ES-I3 (cell line): ENCODE data around the gene TMEM87A.
"Not testable (repeated sequence)": the region's sequence is repeated elsewhere in the genome, so short reads cannot be mapped to it uniquely, and the experiment has no call there.

Experiments
- H3K36me3 ChIP-seq: 2 replicates; pipeline ENCODE4 v1.6.1; 2013; ENCODE audit warnings: mild to moderate bottlenecking, low read length, control low read depth, moderate library complexity; ENCODE audit not compliant: insufficient read depth
- H3K4me1 ChIP-seq: 2 replicates; pipeline ENCODE4 v1.6.1; 2013; ENCODE audit warnings: mild to moderate bottlenecking, control low read depth, low read length; ENCODE audit not compliant: insufficient read depth
- H3K9ac ChIP-seq: 2 replicates; pipeline ENCODE4 v1.6.1; 2013; ENCODE audit warnings: low read depth, mild to moderate bottlenecking, low read length, moderate library complexity
- H3K9me3 ChIP-seq: 2 replicates; pipeline ENCODE4 v1.6.1; 2013; ENCODE audit warnings: mild to moderate bottlenecking, low read length, moderate library complexity; ENCODE audit not compliant: control insufficient read depth, insufficient read depth

TMEM87A gene, protein sequence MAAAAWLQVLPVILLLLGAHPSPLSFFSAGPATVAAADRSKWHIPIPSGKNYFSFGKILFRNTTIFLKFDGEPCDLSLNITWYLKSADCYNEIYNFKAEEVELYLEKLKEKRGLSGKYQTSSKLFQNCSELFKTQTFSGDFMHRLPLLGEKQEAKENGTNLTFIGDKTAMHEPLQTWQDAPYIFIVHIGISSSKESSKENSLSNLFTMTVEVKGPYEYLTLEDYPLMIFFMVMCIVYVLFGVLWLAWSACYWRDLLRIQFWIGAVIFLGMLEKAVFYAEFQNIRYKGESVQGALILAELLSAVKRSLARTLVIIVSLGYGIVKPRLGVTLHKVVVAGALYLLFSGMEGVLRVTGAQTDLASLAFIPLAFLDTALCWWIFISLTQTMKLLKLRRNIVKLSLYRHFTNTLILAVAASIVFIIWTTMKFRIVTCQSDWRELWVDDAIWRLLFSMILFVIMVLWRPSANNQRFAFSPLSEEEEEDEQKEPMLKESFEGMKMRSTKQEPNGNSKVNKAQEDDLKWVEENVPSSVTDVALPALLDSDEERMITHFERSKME

DNA sequence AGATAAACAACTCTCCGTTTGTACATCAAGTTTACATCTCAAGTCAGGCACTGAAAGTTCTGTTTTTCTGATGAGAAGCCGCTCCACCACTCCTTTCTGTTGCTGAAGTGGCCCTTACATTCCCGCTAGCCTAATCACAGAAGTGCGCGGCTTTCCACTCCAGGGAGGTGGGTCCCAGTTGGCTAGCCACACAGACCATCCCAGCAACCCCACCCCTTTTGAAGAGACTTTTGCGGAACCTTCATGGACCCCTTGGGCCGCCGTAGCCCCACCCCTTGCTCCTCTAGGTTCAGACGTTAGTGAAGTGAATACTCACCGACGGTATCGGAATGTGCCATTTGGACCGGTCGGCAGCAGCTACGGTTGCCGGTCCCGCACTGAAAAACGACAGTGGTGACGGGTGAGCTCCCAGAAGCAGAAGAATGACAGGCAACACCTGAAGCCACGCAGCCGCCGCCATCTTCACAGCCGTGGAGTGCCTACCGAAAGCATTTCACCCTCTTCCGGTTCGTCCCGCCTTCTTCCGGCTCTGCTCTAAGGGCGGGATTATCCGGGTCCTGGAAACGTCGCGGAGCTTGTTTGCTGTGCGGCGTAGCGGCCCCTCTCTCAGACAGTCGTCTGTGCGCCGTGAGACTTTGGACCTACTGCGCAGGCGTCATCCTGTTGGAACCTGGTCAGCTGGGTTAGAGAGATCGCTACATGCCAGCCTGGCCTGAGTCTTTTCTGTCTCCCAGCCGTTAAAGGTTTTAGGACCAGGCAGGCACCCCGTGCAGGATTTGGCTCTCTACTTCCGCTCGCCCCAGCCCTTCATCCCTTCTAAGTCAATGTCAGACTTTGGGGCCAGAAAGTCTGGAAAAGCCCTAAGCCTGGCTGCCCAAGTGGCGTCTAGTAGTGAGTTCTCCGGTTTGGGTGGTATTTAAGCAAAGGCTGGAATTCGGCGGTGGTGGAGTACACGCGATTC lies at the start of gene TMEM87A, which contains the start of gene GANC:
TMEM87A (minus strand) TSS at position 495 of the 961 bp plus-strand sequence; CDS start at position 460, 35 bp downstream.
GANC (plus strand) TSS at position 263 of the 961 bp plus-strand sequence. CDS start 1,281 bp downstream, outside the sequence.
- no peaks in the 10 kb centered on the region for H3K36me3 ChIP-seq
- H3K4me1 ChIP-seq = peaks cover 9% of the 10 kb centered on the region
- peak within 1 kb of the TSS; percentile 90 for H3K9ac ChIP-seq
- H3K9me3 ChIP-seq = no peaks in the 10 kb centered on the region

DNA sequence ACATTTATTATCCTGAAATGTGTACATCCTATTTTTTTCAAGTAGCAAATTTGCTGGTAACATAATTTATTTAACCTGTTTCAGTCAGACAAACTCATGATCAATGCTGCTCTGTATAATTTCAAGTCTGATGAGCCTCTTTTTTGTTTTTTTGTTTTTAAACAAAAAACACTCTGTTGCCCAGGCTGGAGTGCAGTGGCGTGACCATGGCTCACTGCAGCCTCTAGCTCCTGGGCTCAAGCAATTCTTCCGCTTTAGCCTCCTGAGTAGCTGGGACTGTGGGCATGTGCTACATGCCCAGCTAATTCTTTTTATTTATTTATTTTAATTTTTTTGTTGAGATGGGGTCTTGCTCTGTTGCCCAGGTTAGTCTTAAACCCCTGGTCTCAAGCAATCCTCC lies 46.0 kb upstream of the TMEM87A start:
- Histone ChIP-seq H3K9ac (no peak overlapping the region), H3K9me3 (no peaks in the 10 kb centered on the region), H3K4me1 (no peaks in the 10 kb centered on the region), H3K36me3 (no peaks in the 10 kb centered on the region)

DNA sequence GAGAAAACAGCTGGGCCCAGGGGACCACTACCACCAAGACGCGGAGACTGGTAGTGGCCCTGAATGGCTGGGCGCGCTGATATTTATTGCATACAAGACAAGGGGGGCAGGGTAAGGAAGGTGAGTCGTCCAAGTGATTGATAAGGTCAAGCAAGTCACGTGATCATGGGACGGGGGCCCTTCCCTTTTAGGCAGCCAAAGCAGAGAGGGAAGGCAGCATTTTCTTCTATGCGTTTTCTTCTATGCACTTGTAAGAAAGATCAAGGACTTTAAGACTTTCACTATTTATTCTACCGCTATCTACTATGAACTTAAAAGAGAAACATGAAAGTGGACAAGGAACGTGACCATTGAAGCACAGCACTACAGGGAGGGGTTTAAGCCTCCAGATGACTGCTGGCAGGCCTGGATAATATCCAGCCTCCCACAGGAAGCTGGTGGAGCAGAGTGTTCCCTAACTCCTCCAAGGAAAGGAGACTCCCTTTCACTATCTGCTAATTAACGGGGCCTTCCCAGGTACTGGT lies 43.1 kb upstream of the TMEM87A start:
- not testable (repeated sequence) for H3K4me1 ChIP-seq, H3K9me3 ChIP-seq

DNA sequence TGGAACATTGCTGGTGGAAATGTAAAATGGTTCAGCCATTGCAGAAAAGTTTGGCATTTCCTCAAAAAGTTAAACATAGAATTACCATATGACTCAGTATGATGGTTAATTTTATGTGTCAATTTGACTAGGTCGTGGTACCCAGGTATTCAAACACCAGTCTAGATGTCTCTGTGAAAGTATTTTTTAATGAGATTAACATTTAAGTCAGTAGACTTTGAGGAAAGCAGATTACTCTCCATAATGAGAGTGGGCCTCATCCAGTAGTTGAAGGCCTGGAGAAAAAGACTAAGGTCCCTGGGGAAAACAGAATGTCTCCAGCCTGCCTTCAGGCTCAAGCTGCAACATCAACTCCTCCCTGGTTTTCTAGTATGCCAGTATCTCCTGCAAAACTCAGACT lies 42.3 kb upstream of the TMEM87A start:
- no peak overlapping the region for H3K9ac ChIP-seq
- no peaks in the 10 kb centered on the region for H3K9me3 ChIP-seq
- H3K4me1 ChIP-seq = no peaks in the 10 kb centered on the region
- H3K36me3 ChIP-seq = no peaks in the 10 kb centered on the region

More for the DNA sequence above, 43.1 kb upstream of the TMEM87A start:
- H3K9ac ChIP-seq, H3K36me3 ChIP-seq: not testable (repeated sequence)

DNA sequence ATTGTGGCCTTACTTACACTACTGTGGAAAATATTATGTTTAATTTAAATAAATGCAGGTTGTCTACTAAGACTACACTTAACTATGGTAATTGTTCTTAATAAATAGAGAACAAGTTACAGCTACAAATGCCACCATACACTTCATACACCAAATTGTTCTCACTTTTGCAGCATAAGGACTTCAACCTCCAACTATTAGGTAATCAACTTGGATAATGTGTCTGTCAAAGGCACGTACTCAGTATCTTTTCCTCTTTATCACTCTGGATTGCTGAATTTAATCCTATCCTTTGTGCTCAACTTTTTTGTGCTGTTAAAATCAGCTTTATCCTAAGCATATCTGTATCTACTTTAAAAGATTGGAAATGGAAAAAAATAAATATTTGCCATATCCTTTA lies 41.6 kb upstream of the TMEM87A start:
- no peaks in the 10 kb centered on the region for H3K36me3 ChIP-seq

DNA sequence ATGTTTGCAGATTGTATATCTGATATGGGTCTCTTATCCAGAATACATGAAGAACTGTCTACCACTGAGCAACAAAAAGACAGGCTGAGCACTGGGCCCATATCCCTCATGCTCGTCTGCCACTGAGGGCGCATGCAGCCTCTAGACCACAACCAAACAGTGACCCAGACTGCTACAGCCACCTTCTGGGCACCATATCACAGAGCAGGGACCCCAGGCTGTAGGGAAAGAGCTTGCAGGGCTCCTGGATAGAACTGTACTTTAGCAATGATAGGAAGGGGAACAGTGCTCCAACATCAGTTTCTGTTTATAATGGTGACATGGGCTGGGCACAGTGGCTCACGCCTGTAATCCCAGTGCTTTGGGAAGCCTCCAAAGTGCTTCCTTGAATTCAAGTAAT lies 40.2 kb upstream of the TMEM87A start:
- Histone ChIP-seq H3K36me3 (no peaks in the 10 kb centered on the region), H3K9ac (no peak overlapping the region), H3K4me1 (no peaks in the 10 kb centered on the region), H3K9me3 (no peaks in the 10 kb centered on the region)

More for the DNA sequence above, 41.6 kb upstream of the TMEM87A start:
- Histone ChIP-seq H3K4me1 (no peaks in the 10 kb centered on the region), H3K9me3 (no peaks in the 10 kb centered on the region), H3K9ac (no peak overlapping the region)

DNA sequence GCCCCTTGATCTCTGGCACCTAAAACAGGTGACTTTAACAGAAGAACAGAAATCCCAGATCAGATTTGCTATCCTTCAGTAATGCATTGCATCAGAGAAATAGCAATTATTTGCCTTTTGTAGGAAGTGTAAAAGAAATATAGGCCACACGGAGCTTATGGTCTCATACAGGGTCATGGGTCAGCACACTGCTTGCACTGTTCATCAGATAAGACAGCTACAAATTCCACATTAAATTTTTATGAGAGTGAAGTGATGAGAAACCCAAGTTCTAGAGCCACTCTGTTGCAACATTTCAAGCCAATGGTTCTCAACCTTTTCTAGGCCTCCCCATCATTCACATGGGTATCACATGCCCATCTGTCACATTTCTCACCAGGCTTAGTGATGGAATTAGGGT lies 33.4 kb upstream of the TMEM87A start:
- Histone ChIP-seq H3K9me3 (no peaks in the 10 kb centered on the region), H3K9ac (no peak overlapping the region), H3K4me1 (no peaks in the 10 kb centered on the region), H3K36me3 (no peaks in the 10 kb centered on the region)

DNA sequence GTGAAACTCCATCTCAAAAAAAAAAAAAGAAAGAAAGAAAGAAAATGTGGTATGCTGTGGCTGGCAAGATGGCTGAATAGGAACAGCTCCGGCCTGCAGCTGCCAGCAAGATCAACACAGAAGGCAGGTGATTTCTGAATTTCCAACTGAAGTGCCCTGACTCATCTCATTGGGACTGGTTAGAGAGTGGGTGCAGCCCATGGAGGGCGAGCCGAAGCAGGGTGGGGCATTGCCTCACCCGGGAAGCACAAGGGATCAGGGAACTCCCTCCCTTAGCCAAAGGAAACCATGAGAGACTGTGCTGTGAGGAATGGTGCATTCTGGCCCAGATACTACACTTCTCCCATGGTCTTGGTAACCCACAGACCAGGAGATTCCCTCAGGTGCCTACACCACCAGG lies 27.8 kb upstream of the TMEM87A start:
- not testable (repeated sequence) for H3K36me3 ChIP-seq, H3K9me3 ChIP-seq

DNA sequence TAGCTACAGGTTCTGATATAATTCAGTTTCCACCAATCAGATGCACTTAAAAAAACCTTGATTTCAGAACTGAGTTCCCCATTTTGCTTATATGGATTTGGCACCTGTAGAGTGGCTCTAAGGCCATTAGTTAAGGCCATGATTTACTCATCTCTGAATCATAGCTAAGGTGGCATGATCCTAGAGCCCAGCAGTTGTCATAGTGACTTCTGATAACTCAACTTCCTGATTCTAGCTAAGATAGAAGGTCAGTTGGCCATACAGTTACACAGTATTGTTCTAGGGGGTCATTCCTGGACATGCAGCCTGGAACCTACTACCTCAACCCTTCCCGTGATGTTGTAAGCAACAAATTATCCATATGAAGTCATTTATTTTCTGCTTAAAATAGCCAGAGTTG lies 15.9 kb upstream of the TMEM87A start:
- H3K9me3 ChIP-seq = no peaks in the 10 kb centered on the region
- H3K4me1 ChIP-seq = no peaks in the 10 kb centered on the region
- no peak overlapping the region for H3K9ac ChIP-seq
- H3K36me3 ChIP-seq = no peaks in the 10 kb centered on the region; the same call in 1 of the 2 replicates

More for the DNA sequence above, 27.8 kb upstream of the TMEM87A start:
- H3K4me1 ChIP-seq, H3K9ac ChIP-seq: not testable (repeated sequence)

DNA sequence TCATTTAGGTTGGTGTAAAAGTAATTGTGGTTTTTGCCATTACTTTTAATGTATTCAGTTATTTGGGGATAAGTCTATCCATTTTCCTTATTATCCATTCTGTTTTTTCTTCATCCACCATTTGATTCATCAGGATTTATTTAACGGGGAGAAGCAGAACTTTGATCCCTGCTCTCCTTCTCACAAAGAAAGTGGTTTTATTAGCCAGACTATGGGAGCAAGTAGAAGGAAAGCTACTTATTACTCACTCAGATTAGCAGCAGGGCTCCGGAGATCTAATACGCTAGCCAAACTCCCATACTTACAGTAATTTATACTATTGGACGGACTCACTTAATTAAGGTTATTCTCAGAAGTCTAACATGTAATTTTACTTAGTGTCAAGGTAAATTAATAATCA lies 14.7 kb upstream of the TMEM87A start:
- H3K9me3 ChIP-seq = no peaks in the 10 kb centered on the region

DNA sequence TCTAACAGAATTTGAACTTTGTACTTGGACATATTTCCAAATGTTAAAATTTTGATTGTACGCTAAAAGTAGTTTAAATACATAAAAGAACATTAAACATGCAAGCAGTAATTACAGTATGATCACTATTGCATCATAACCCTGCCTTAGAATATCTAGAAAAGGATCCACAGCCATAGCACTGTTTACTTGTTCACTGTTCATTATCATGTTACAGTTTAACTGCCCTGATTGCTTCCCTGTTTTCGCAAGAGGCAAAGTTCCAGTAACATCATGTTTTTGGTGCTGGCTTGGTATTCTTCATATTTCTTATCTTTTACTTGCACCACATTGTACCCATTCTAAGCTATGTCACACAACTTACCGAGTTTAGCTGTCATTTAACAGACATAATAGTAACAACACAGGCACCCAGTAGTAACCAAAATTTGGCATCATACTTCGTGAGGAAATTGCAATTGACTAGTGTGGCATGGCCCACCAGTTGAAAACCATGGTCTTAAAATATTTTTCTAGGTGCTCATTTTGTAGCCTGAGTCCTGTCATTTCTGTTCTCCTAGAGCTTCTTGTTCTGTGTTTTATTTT lies 13.3 kb upstream of the TMEM87A start:
- Histone ChIP-seq H3K4me1 (no peaks in the 10 kb centered on the region), H3K9ac (no peak overlapping the region), H3K36me3 (no peaks in the 10 kb centered on the region), H3K9me3 (no peaks in the 10 kb centered on the region)

More for the DNA sequence above, 14.7 kb upstream of the TMEM87A start:
- Histone ChIP-seq H3K36me3 (no peaks in the 10 kb centered on the region; the same call in 1 of the 2 replicates), H3K4me1 (no peaks in the 10 kb centered on the region), H3K9ac (no peak overlapping the region)

DNA sequence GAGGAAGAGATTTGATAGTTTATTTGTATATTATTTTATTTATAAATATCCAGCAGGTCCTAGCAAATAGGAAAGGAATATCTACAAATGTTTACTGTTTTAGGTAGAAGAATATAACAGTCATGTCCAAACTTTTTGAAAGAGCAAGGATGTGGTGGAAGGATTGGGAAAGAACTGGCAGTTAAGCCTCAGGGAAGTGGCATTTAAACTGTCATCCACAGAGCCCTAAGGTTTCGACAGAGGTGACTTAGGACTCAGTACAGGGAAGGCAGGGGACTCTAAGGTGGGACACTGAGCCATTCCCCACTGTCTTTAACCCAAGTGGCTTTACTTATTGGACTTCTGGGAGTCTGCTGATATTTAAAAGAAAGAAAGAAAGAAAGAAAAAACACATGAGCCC lies 11.8 kb upstream of the TMEM87A start:
- no peaks in the 10 kb centered on the region for H3K4me1 ChIP-seq
- H3K36me3 ChIP-seq = 0 out of 2 replicates have a peak, but pooled peaks cover 4% of the 10 kb centered on the region
- no peaks in the 10 kb centered on the region for H3K9me3 ChIP-seq
- H3K9ac ChIP-seq = no peak overlapping the region

DNA sequence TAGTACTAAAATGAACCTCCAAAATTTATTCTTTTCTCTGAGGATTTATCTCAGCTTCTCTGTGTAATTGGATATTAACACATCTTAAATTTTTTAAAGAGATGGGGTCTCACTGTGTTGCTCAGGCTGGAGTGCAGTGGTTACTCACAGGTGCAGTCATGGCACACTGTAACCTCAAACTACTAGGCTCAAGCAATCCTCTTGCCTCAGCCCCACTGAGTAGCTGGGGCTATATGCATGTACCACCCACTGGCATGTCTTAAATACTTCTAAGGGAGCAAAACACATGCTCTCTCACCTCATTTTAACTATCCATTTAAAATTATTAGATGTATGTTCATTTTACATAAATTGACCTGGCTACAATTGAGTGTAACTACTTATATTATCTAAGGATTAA lies 11.3 kb upstream of the TMEM87A start:
- 0 out of 2 replicates have a peak, but pooled peaks cover 4% of the 10 kb centered on the region for H3K36me3 ChIP-seq
- H3K9me3 ChIP-seq = no peaks in the 10 kb centered on the region
- H3K9ac ChIP-seq = no peak overlapping the region
- H3K4me1 ChIP-seq = no peaks in the 10 kb centered on the region

DNA sequence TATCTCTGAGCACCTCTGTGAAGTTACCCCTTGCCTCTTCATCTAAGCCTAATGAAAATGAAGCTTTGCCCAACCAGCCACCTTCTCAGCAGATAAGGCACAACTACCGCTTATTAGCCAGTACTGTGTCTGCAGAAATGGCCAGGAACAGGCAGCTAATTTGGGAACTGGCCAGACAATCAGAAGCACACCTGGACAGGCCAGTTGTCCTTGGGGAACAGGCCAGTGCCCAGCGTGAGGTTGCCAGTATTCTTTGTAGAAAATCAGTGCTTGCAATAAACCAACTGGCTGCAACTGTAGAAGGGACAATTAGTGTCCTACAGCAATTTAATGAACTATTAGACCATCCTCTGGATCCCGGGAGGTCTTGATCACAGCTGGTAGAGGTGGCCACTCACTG lies 10.4 kb upstream of the TMEM87A start:
- Histone ChIP-seq H3K9ac (no peak overlapping the region), H3K36me3 (0 out of 2 replicates have a peak, but pooled peaks cover 4% of the 10 kb centered on the region), H3K9me3 (no peaks in the 10 kb centered on the region), H3K4me1 (no peaks in the 10 kb centered on the region)
